Neuron (in vitro differentiated cells): ENCODE results near the gene ACSS3.

Experiments
- H2AFZ ChIP-seq: one replicate; pipeline ENCODE4 v1.6.1; 2013; ENCODE audit warnings: low read depth, mild to moderate bottlenecking, inconsistent platforms, low read length, moderate library complexity
- H3K27me3 ChIP-seq: one replicate; pipeline ENCODE4 v1.6.1; 2013; ENCODE audit warnings: low read length; ENCODE audit not compliant: insufficient read depth
- H3K36me3 ChIP-seq: one replicate; pipeline ENCODE4 v1.6.1; 2013; ENCODE audit warnings: low read length; ENCODE audit not compliant: insufficient read depth
- H3K4me1 ChIP-seq: one replicate; pipeline ENCODE4 v1.6.1; 2013; ENCODE audit warnings: low read length; ENCODE audit not compliant: insufficient read depth
- H3K4me3 ChIP-seq: 2 replicates; pipeline ENCODE4 v1.5.1; 2013; ENCODE audit warnings: mild to moderate bottlenecking, low read length, moderate library complexity
- H3K9me3 ChIP-seq: one replicate; pipeline ENCODE4 v1.6.1; 2013; ENCODE audit warnings: low read length

The ACSS3 gene

GRCh38 chr12:81263072-81263471 is 185.2 kb downstream of the ACSS3 start:
- Histone ChIP-seq H3K4me1 (no peaks in the 10 kb centered on the region), H3K27me3 (no peaks in the 10 kb centered on the region), H3K9me3 (no peaks in the 10 kb centered on the region)

GRCh38 chr12:81270385-81270784 is 192.5 kb downstream of the ACSS3 start:
- H3K4me3 ChIP-seq = no peak overlapping the region
- no peaks in the 10 kb centered on the region for H3K9me3 ChIP-seq
- peaks cover 6% of the 10 kb centered on the region for H3K4me1 ChIP-seq
- H2AFZ ChIP-seq = no peak overlapping the region
- H3K27me3 ChIP-seq = no peaks in the 10 kb centered on the region
- H3K36me3 ChIP-seq = no peaks in the 10 kb centered on the region

More at GRCh38 chr12:81263072-81263471, 185.2 kb downstream of the ACSS3 start:
- Histone ChIP-seq H3K4me3 (no peak overlapping the region), H2AFZ (no peak overlapping the region), H3K36me3 (no peaks in the 10 kb centered on the region)

- H3K9me3 ChIP-seq = no peaks in the 10 kb centered on the region
- H3K36me3 ChIP-seq = no peaks in the 10 kb centered on the region
- H3K27me3 ChIP-seq = no peaks in the 10 kb centered on the region
- H3K4me1 ChIP-seq = peaks cover 6% of the 10 kb centered on the region
- H3K4me3 ChIP-seq = no peak overlapping the region
- no peak overlapping the region for H2AFZ ChIP-seq
Measured at GRCh38 chr12:81274637-81275529, 197.0 kb downstream of the ACSS3 start.

DNA sequence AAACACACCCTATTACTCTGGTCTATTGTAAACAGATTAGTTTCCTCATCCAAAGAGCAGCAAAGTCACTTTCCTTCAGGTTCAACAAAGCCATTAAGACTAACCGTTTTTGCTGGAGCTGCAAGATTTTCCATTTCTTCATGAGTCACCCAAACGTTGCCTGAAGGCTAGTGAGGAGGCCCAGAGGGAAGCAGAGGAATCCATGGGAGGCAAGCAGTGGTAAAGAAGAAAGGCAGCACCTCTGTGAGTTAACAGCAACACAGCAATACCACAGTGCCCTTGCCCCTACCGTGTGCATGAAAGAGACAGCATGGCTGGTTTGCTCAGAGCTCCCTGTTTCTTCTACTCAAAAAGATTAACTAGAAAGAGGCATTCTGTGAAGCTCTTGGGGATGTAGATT is 206.3 kb downstream of the ACSS3 start:
- H3K27me3 ChIP-seq = no peaks in the 10 kb centered on the region
- no peaks in the 10 kb centered on the region for H3K36me3 ChIP-seq
- no peaks in the 10 kb centered on the region for H3K4me1 ChIP-seq
- H3K9me3 ChIP-seq = no peaks in the 10 kb centered on the region
- no peak overlapping the region for H2AFZ ChIP-seq
- no peak overlapping the region for H3K4me3 ChIP-seq

GRCh38 chr12:81288651-81289050 is 210.8 kb downstream of the ACSS3 start:
- no peak overlapping the region for H3K4me3 ChIP-seq
- no peaks in the 10 kb centered on the region for H3K4me1 ChIP-seq
- H2AFZ ChIP-seq = no peak overlapping the region
- no peaks in the 10 kb centered on the region for H3K9me3 ChIP-seq
- no peaks in the 10 kb centered on the region for H3K36me3 ChIP-seq
- H3K27me3 ChIP-seq = no peaks in the 10 kb centered on the region

DNA sequence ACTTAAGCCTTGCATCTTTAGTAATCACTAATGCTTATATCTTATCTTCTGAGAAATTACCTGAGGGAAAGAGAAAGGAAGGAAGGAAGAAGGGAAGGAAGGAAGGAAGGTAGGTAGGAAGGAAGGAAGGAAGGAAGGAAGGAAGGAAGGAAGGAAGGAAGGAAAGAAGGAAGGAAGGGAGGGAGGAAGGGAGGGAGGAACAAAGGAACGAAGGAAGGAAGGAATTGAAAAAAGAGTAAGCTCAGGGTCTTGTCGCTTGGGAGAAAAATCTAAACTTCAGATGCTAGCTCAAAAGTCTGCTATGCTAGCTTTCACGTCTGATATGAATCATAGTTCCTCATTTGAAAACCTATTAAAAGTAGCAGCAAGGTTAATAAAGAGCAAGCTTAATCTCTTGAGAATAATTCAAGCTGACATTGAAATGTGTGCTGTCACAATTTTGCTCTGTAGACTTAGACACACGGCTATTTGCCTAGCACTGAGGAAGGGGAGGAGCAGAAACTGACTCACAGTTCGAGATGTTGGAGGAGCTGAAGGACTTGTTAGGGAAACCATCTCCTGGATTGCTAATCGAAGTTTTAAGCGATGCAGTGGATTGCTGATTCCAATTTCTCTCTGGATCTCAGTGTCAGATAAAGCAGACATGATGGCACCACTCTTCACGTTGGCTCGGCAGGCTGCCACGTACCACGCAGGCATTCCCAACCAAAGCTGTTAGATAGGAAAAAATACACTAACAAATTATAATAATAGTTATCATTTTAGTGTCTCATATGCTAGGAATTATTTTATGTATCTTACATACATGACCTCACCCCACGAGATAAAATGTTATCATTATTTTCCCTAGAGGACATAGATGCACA is 216.7 kb downstream of the ACSS3 start:
- no peak overlapping the region for H2AFZ ChIP-seq
- H3K9me3 ChIP-seq = no peaks in the 10 kb centered on the region
- no peak overlapping the region for H3K4me3 ChIP-seq
- H3K36me3 ChIP-seq = no peaks in the 10 kb centered on the region
- H3K4me1 ChIP-seq = peaks cover 6% of the 10 kb centered on the region
- no peaks in the 10 kb centered on the region for H3K27me3 ChIP-seq

GRCh38 chr12:81295251-81295650 is 217.4 kb downstream of the ACSS3 start:
- Histone ChIP-seq H3K9me3 (no peaks in the 10 kb centered on the region), H3K27me3 (no peaks in the 10 kb centered on the region), H2AFZ (no peak overlapping the region), H3K4me3 (no peak overlapping the region), H3K4me1 (peaks cover 6% of the 10 kb centered on the region), H3K36me3 (no peaks in the 10 kb centered on the region)

DNA sequence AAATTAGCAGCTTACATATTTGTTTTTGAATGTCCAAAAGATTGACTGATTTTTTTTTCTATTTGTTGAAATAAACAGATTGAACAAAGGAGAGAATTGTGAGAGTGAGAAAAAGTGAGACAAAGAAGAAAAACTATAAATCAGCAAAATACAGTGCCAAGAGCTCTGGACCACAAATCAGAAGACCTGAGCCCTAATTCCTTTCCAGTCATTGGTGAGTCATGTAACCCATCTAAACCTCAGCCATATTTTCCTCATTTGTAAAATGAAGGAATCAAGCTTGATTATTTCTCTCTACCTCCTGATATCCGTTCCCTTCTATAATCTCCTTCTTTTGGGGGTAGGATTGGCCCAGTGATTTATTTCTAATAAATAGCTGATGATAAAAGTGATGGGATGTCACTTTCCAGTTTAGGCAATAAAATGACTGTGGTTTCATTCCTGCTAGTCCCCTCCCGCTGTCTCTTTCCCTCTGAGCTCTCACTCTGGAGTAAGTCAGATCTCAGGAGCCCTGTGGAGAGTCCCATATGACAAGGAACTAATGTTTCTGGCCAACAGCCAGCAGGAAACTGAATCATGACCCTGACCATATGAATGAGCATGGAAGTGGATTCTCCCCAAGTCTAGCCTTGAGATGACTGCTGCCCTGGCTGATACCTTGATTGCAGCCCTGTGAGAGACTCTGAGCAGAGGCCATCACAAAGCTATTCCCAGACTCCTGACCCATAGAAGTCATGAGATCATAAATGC is 218.9 kb downstream of the ACSS3 start:
- Histone ChIP-seq H3K4me3 (no peak overlapping the region), H3K9me3 (no peaks in the 10 kb centered on the region), H3K27me3 (no peaks in the 10 kb centered on the region), H2AFZ (no peak overlapping the region), H3K36me3 (no peaks in the 10 kb centered on the region), H3K4me1 (peaks cover 6% of the 10 kb centered on the region)

GRCh38 chr12:81297601-81298000 is 219.7 kb downstream of the ACSS3 start:
- Histone ChIP-seq H3K4me3 (no peak overlapping the region), H3K36me3 (no peaks in the 10 kb centered on the region), H3K27me3 (no peaks in the 10 kb centered on the region), H3K4me1 (peaks cover 6% of the 10 kb centered on the region), H2AFZ (no peak overlapping the region), H3K9me3 (no peaks in the 10 kb centered on the region)

DNA sequence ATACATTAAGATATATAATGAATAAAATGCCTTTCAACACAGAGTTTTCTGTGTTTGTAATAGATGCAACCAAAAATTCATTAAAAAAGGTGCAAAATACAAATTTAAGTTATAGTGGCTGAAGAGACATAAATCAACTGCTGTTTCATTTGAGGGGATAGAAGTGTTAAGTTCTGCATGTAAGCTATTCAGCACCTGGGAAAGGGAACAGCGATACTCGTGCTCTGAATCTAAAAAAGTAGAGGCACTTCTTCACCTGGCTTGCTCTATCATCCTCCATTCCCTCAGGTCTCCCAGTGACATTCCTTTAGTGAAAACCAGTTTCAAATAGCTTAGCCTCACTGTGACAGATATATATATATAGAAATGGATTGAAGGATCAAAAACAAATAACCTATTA is 222.6 kb downstream of the ACSS3 start:
- peaks cover 17% of the 10 kb centered on the region for H3K4me1 ChIP-seq
- H3K9me3 ChIP-seq = no peaks in the 10 kb centered on the region
- H3K4me3 ChIP-seq = no peak overlapping the region
- H3K27me3 ChIP-seq = no peaks in the 10 kb centered on the region
- H2AFZ ChIP-seq = no peak overlapping the region
- H3K36me3 ChIP-seq = no peaks in the 10 kb centered on the region

DNA sequence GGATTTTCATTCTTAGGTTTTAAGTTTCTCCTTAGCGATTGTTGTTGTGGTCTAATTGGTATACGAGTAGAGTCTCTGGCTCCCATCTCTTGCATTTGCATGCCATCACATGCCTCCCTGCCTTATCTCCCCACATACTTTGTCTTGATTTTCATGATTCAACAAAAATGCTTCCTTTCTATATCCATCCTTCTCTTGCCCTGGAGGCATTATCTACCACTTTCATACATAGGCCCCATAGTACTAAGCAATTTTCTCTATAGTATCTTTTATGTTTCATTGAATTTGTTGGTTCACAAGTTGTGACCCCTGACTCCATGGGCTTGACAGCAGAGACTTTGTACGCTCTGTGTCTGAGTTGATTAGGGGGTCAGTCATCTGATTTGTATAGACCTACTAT is 226.1 kb downstream of the ACSS3 start:
- Histone ChIP-seq H2AFZ (no peak overlapping the region), H3K27me3 (no peaks in the 10 kb centered on the region), H3K4me1 (peaks cover 11% of the 10 kb centered on the region)

More for the DNA sequence above, 226.1 kb downstream of the ACSS3 start:
- Histone ChIP-seq H3K36me3 (no peaks in the 10 kb centered on the region), H3K4me3 (no peak overlapping the region), H3K9me3 (no peaks in the 10 kb centered on the region)
